Lower lobe of right lung (tissue), 2 donors: ENCODE measurements around the gene PHRF1. TPM values are rescaled to one million over a fixed set of nuclear protein-coding genes. Genes with fewer than 3 reads are reported as not detected.
A peak's percentile ranks its signal among the peaks of the same experiment; 100 is the strongest.

Experiments used
- ATAC-seq, 2 donors: fragments of 200-7000 bp; cut with Tn5 transposase; one replicate each; pipeline ENCODE4 v1.9.1; 2020 to 2022; ENCODE audit warnings: mild to moderate bottlenecking in 2 of 2, moderate library complexity in 2 of 2
- DNase-seq: peaks from one replicate; pipeline ENCODE4 v3.0.0-alpha.2; 2020
- H3K27ac ChIP-seq: fragments of 200-600 bp; one replicate; pipeline ENCODE4 v1.8.0; 2022
- H3K27me3 ChIP-seq: fragments of 200-600 bp; one replicate; pipeline ENCODE4 v1.8.0; 2022; ENCODE audit warnings: low read depth
- H3K36me3 ChIP-seq: fragments of 200-600 bp; one replicate; pipeline ENCODE4 v1.8.0; 2022; ENCODE audit warnings: mild to moderate bottlenecking
- H3K4me1 ChIP-seq: fragments of 200-600 bp; one replicate; pipeline ENCODE4 v1.8.0; 2022
- H3K4me3 ChIP-seq: fragments of 200-600 bp; one replicate; pipeline ENCODE4 v1.8.0; 2022; ENCODE audit warnings: mild to moderate bottlenecking
- H3K9me3 ChIP-seq: fragments of 200-600 bp; one replicate; pipeline ENCODE4 v1.8.0; 2022
- intact Hi-C: fragments of 100-400 bp; cut with DNase I; formaldehyde crosslinking; loops from one replicate; pipeline ENCODE4 v1.11.0; 2022
- microRNA-seq: library from miRNA; unstranded; fragments of <30 nt; microRNA quantifications from one replicate; pipeline ENCODE4 v1.2.0, GENCODE V29; 2020; ENCODE audit warnings: borderline number of aligned reads
- total RNA-seq: library from RNA; stranded (reverse); fragmentation: NEBNext Ultra II Directional; extraction: Animal tissue kit (Norgen Biotek cat#: 25700); gene quantifications from one replicate; pipeline ENCODE4 v1.2.1, GENCODE V29; 2021
- TF ChIP-seq, protein P1 (sequence below): fragments of 200-600 bp; IDR thresholded peaks from one replicate; pipeline ENCODE4 v1.8.0; 2022; ENCODE audit warnings: antibody characterized with exemption, mild to moderate bottlenecking
- donor health status: DM: no; HTN: yes; CAD: no; lungs with severe emphysema.

Gene PHRF1
- total RNA-seq, 1 donor from 2014 or later: 31.5 TPM

DNA sequence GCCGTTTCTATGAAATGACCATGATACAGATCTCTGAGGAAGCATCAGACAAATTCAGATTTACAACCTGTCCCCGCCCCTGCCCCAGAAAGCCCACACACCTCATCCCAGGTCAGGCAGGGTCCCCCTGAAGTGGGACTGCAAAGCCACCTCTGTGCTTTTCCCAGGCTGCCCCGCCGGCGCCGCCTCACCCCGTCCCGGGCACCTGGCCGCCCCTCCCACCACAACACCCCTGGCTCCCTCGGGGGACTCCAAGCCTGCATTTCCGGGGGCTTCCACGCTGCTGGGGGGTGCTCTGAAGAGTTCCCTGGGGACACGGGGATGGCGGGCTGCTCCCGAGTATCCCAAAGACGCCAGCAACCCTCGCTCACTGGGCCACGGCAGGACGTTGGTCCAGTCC is 84.0 kb downstream of the PHRF1 start:
- Histone ChIP-seq H3K4me3 (no peak overlapping the region), H3K27me3 (no peaks in the 10 kb centered on the region), H3K4me1 (no peaks in the 10 kb centered on the region), H3K36me3 (peaks cover 39% of the 10 kb centered on the region), H3K9me3 (no peaks in the 10 kb centered on the region), H3K27ac (no peak overlapping the region)
- ATAC-seq (peak in 1 of 2 donors; percentile 4), DNase-seq (no peak)
- TF ChIP-seq, protein P1, sequence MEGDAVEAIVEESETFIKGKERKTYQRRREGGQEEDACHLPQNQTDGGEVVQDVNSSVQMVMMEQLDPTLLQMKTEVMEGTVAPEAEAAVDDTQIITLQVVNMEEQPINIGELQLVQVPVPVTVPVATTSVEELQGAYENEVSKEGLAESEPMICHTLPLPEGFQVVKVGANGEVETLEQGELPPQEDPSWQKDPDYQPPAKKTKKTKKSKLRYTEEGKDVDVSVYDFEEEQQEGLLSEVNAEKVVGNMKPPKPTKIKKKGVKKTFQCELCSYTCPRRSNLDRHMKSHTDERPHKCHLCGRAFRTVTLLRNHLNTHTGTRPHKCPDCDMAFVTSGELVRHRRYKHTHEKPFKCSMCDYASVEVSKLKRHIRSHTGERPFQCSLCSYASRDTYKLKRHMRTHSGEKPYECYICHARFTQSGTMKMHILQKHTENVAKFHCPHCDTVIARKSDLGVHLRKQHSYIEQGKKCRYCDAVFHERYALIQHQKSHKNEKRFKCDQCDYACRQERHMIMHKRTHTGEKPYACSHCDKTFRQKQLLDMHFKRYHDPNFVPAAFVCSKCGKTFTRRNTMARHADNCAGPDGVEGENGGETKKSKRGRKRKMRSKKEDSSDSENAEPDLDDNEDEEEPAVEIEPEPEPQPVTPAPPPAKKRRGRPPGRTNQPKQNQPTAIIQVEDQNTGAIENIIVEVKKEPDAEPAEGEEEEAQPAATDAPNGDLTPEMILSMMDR: no peak
- intact Hi-C loops: loop anchor here (10.0 kb wide), 1 partner anchor 65 kb away; no protein-coding TSS in a partner anchor

DNA sequence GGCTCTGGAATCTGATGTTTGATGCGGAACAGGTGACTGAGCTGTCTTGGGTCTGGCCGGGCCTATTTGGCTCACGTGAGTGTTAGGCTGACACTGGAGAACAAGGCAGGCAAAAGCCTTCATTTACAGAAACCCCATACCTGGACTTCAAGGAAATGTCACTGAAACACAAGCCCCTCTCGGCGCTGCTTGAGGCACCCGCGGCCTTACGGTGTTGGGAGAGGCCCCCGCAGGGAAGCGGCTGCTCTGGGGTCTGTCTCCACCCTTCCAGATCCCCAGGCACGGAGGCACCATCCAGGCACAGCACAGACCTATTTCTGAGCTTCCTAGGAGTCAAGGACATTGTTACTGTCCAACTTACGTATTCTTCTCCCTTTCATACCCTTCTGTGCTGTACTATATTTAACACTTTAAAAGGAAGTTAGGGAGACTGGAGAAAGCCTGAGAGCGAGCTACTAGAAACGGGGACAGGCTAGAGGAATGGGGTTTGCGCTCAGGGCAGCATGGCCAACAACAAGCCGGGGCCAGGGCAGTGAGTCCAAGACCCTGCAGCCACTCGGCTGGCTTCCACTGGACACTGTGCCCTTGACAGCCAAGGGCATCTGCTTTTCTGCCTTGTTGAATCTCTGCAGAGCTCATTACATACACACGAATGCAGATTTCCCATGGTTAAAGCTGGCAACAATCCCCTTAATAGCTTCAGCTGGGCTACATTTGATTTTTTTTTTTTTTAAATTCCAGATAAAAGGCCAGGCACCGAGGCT is 84.6 kb downstream of the PHRF1 start:
- Histone ChIP-seq H3K9me3 (no peaks in the 10 kb centered on the region), H3K4me1 (no peaks in the 10 kb centered on the region), H3K36me3 (peaks cover 44% of the 10 kb centered on the region), H3K27me3 (no peaks in the 10 kb centered on the region), H3K4me3 (no peak overlapping the region), H3K27ac (no peak overlapping the region)
- ATAC-seq: no peak
- DNase-seq: no peak
- intact Hi-C loops: loop anchor here (10.0 kb wide), 1 partner anchor 64 kb away; no protein-coding TSS in a partner anchor
- TF ChIP-seq, protein P1: no peak

Small RNA genes within 50 kb of the gene (microRNA-seq; reads per million reads assigned to microRNA genes)
- 215 reads per million, percentile 65 among the genes with 10 or more reads in this experiment for gene MIR210

Other genes with a start within 250 kb of the PHRF1 start
- 0.38 TPM for gene B4GALNT4, start 207.0 kb upstream of the PHRF1 start, total RNA-seq
- gene PKP3, start 182.3 kb upstream of the PHRF1 start, total RNA-seq: 23.1 TPM
- gene SIGIRR, start 161.5 kb upstream of the PHRF1 start, total RNA-seq: 91.8 TPM
- 21.6 TPM for gene ANO9, start 134.5 kb upstream of the PHRF1 start, total RNA-seq
- 32.9 TPM for gene PTDSS2, start 126.2 kb upstream of the PHRF1 start, total RNA-seq
- gene RNH1, start 69.2 kb upstream of the PHRF1 start, total RNA-seq: 237 TPM
- 36.3 TPM for gene HRAS, start 40.9 kb upstream of the PHRF1 start, total RNA-seq
- gene LRRC56, start 38.9 kb upstream of the PHRF1 start, total RNA-seq: 7.6 TPM
- gene LMNTD2, start 15.7 kb upstream of the PHRF1 start, total RNA-seq: 6.0 TPM
- 71.5 TPM for gene RASSF7, start 15.5 kb upstream of the PHRF1 start, total RNA-seq
- gene IRF7, start 39.5 kb downstream of the PHRF1 start, total RNA-seq: 84.8 TPM
- not detected for gene CDHR5, start 48.5 kb downstream of the PHRF1 start, total RNA-seq
- gene SCT, start 50.7 kb downstream of the PHRF1 start, total RNA-seq: not detected
- gene DRD4, start 60.8 kb downstream of the PHRF1 start, total RNA-seq: 1.3 TPM
- gene DEAF1, start 118.8 kb downstream of the PHRF1 start, total RNA-seq: 32.0 TPM
- 33.9 TPM for gene TMEM80, start 119.3 kb downstream of the PHRF1 start, total RNA-seq
- gene EPS8L2, start 129.8 kb downstream of the PHRF1 start, total RNA-seq: 156 TPM
- gene TALDO1, start 171.0 kb downstream of the PHRF1 start, total RNA-seq: 218 TPM
- 46.7 TPM for gene GATD1, start 201.0 kb downstream of the PHRF1 start, total RNA-seq
- gene CEND1, start 213.6 kb downstream of the PHRF1 start, total RNA-seq: not detected
- gene SLC25A22, start 221.8 kb downstream of the PHRF1 start, total RNA-seq: 18.2 TPM
- 12.6 TPM for gene PIDD1, start 228.8 kb downstream of the PHRF1 start, total RNA-seq
- gene RPLP2, start 233.5 kb downstream of the PHRF1 start, total RNA-seq: 1,518 TPM
- gene PNPLA2, start 242.4 kb downstream of the PHRF1 start, total RNA-seq: 137 TPM